SK-N-SH treated with all-trans-retinoic acid at 6 μM for 48 hours (cell line): ENCODE data around the gene LRCH4.
"Not testable (repeated sequence)": the region's sequence is repeated elsewhere in the genome, so short reads cannot be mapped to it uniquely, and the experiment has no call there.

Experiments
- ATAC-seq: fragments of 200-7000 bp; cut with Tn5 transposase; 3 replicates; pipeline ENCODE4 v1.9.1; 2020; ENCODE audit warnings: mild to moderate bottlenecking, moderate library complexity
- ARNTL ChIP-seq: fragments of 450-650 bp; formaldehyde crosslinking; IDR thresholded peaks from 2 replicates; pipeline ENCODE4 v1.5.0; 2020; ENCODE audit warnings: low read depth, mild to moderate bottlenecking, moderate library complexity, borderline replicate concordance
- BACH2 ChIP-seq: fragments of 250-450 bp; sonication (Bioruptor Pico); IDR thresholded peaks from 2 replicates; pipeline ENCODE4 v1.9.0; 2021; ENCODE audit warnings: mild to moderate bottlenecking, borderline replicate concordance
- CREB5 ChIP-seq: fragments of 250-450 bp; sonication (Bioruptor Pico); IDR thresholded peaks from 2 replicates; pipeline ENCODE4 v1.5.1; 2020; ENCODE audit warnings: low read depth, mild to moderate bottlenecking, moderate library complexity
- CSDC2 ChIP-seq: fragments of 250-450 bp; sonication (Bioruptor Pico); IDR thresholded peaks from 2 replicates; pipeline ENCODE4 v1.5.0; 2020; ENCODE audit warnings: mild to moderate bottlenecking, moderate library complexity
- CSRNP3 ChIP-seq: fragments of 250-450 bp; sonication (Bioruptor Pico); IDR thresholded peaks from 2 replicates; pipeline ENCODE4 v1.5.1; 2021; ENCODE audit warnings: mild to moderate bottlenecking, moderate library complexity
- ESRRG ChIP-seq: fragments of 250-450 bp; sonication (Bioruptor Pico); IDR thresholded peaks from 2 replicates; pipeline ENCODE4 v1.6.1; 2021; ENCODE audit warnings: mild to moderate bottlenecking
- GLIS3 ChIP-seq: fragments of 250-450 bp; sonication (Bioruptor Pico); IDR thresholded peaks from 2 replicates; pipeline ENCODE4 v1.5.0; 2020; ENCODE audit warnings: mild to moderate bottlenecking, moderate library complexity
- ISL1 ChIP-seq: fragments of 250-450 bp; sonication (Bioruptor Pico); IDR thresholded peaks from 2 replicates; pipeline ENCODE4 v2.1.2; 2022; ENCODE audit warnings: mild to moderate bottlenecking, moderate library complexity
- OSR1 ChIP-seq: fragments of 250-450 bp; sonication (Bioruptor Pico); IDR thresholded peaks from 2 replicates; pipeline ENCODE4 v1.8.0; 2022; ENCODE audit warnings: moderate library complexity, mild to moderate bottlenecking, inconsistent platforms
- PATZ1 ChIP-seq: fragments of 250-450 bp; sonication (Bioruptor Pico); IDR thresholded peaks from 2 replicates; pipeline ENCODE4 v1.8.0; 2020; ENCODE audit warnings: mild to moderate bottlenecking, moderate library complexity, borderline replicate concordance
- POU6F1 ChIP-seq: fragments of 250-450 bp; sonication (Bioruptor Pico); IDR thresholded peaks from 2 replicates; pipeline ENCODE4 v1.8.0; 2021; ENCODE audit warnings: low read depth, mild to moderate bottlenecking, moderate library complexity, borderline replicate concordance
- PPARA ChIP-seq: fragments of 250-450 bp; sonication (Bioruptor Pico); IDR thresholded peaks from 2 replicates; pipeline ENCODE4 v1.5.0; 2020; ENCODE audit warnings: mild to moderate bottlenecking, borderline replicate concordance
- RARB ChIP-seq: fragments of 250-450 bp; sonication (Bioruptor Pico); IDR thresholded peaks from 2 replicates; pipeline ENCODE4 v1.8.0; 2021; ENCODE audit warnings: mild to moderate bottlenecking, moderate library complexity
- SNAI2 ChIP-seq: fragments of 250-450 bp; sonication (Bioruptor Pico); IDR thresholded peaks from 2 replicates; pipeline ENCODE4 v1.5.0; 2020; ENCODE audit warnings: mild to moderate bottlenecking, moderate library complexity
- TCF4 ChIP-seq: fragments of 250-450 bp; sonication (Bioruptor Pico); IDR thresholded peaks from 2 replicates; pipeline ENCODE4 v1.8.0; 2021; ENCODE audit warnings: mild to moderate bottlenecking, moderate library complexity, borderline replicate concordance
- TOX ChIP-seq: fragments of 250-450 bp; sonication (Bioruptor Pico); IDR thresholded peaks from 2 replicates; pipeline ENCODE4 v1.8.0; 2021; ENCODE audit warnings: mild to moderate bottlenecking, moderate library complexity, borderline replicate concordance
- TSHZ2 ChIP-seq: fragments of 250-450 bp; sonication (Bioruptor Pico); IDR thresholded peaks from 2 replicates; pipeline ENCODE4 v1.5.0; 2020; ENCODE audit warnings: mild to moderate bottlenecking, moderate library complexity
- ZC3H10 ChIP-seq: fragments of 250-450 bp; sonication (Bioruptor Pico); IDR thresholded peaks from 2 replicates; pipeline ENCODE4 v1.5.1; 2021; ENCODE audit warnings: mild to moderate bottlenecking, moderate library complexity
- ZFP3 ChIP-seq: fragments of 250-450 bp; sonication (Bioruptor Pico); IDR thresholded peaks from 2 replicates; pipeline ENCODE4 v1.5.0; 2020; ENCODE audit warnings: mild to moderate bottlenecking, moderate library complexity
- ZFP30 ChIP-seq: fragments of 450-650 bp; formaldehyde crosslinking; IDR thresholded peaks from 2 replicates; pipeline ENCODE4 v1.5.0; 2022; ENCODE audit warnings: mild to moderate bottlenecking, moderate library complexity
- ZNF565 ChIP-seq: fragments of 450-650 bp; formaldehyde crosslinking; conservative IDR thresholded peaks from 2 replicates; pipeline ENCODE4 v1.5.0; 2020; ENCODE audit warnings: low read depth, mild to moderate bottlenecking, moderate library complexity
- ZNF70 ChIP-seq: fragments of 450-650 bp; formaldehyde crosslinking; IDR thresholded peaks from 2 replicates; pipeline ENCODE4 v1.5.0; 2020; ENCODE audit warnings: mild to moderate bottlenecking, moderate library complexity

LRCH4 gene

GRCh38 chr7:100552532-100552931 lies 33.4 kb downstream of the LRCH4 start:
- TF ChIP-seq CREB5 (CRISPR knock-in tag) (no peak), TCF4 (CRISPR knock-in tag) (no peak), GLIS3 (CRISPR knock-in tag) (no peak), ARNTL (CRISPR knock-in tag) (no peak), POU6F1 (CRISPR knock-in tag) (no peak), CSDC2 (CRISPR knock-in tag) (no peak), OSR1 (no peak), ZFP30 (CRISPR knock-in tag) (no peak), ZNF565 (CRISPR knock-in tag) (no peak), ESRRG (CRISPR knock-in tag) (no peak), ZNF70 (no peak), CSRNP3 (CRISPR knock-in tag) (no peak), PATZ1 (CRISPR knock-in tag) (no peak)
- ATAC-seq = no peak

GRCh38 chr7:100548446-100548845 lies 37.5 kb downstream of the LRCH4 start:
- not testable (repeated sequence) for ATAC-seq

GRCh38 chr7:100547872-100548271 lies 38.1 kb downstream of the LRCH4 start:
- TF ChIP-seq GLIS3 (CRISPR knock-in tag) (no peak), POU6F1 (CRISPR knock-in tag) (no peak), SNAI2 (CRISPR knock-in tag) (no peak), TOX (no peak), ZNF565 (CRISPR knock-in tag) (no peak), PPARA (CRISPR knock-in tag) (no peak), OSR1 (no peak), TSHZ2 (CRISPR knock-in tag) (no peak), TCF4 (CRISPR knock-in tag) (no peak), RARB (no peak), ZNF70 (no peak), CSDC2 (CRISPR knock-in tag) (no peak), BACH2 (CRISPR knock-in tag) (no peak), ISL1 (CRISPR knock-in tag) (no peak), ZFP30 (CRISPR knock-in tag) (no peak), ESRRG (CRISPR knock-in tag) (no peak), ZC3H10 (CRISPR knock-in tag) (no peak), ARNTL (CRISPR knock-in tag) (no peak), ZFP3 (CRISPR knock-in tag) (no peak)
- no peak for ATAC-seq
